NCI-H146 (cell line): ENCODE results near the gene PLK1.
"Not testable (repeated sequence)": the region's sequence is repeated elsewhere in the genome, so short reads cannot be mapped to it uniquely, and the experiment has no call there.

Source experiments
- DNase-seq: peaks from one replicate; lab custom pipeline; 2025; lab: John Stamatoyannopoulos, UW

The PLK1 gene

DNA sequence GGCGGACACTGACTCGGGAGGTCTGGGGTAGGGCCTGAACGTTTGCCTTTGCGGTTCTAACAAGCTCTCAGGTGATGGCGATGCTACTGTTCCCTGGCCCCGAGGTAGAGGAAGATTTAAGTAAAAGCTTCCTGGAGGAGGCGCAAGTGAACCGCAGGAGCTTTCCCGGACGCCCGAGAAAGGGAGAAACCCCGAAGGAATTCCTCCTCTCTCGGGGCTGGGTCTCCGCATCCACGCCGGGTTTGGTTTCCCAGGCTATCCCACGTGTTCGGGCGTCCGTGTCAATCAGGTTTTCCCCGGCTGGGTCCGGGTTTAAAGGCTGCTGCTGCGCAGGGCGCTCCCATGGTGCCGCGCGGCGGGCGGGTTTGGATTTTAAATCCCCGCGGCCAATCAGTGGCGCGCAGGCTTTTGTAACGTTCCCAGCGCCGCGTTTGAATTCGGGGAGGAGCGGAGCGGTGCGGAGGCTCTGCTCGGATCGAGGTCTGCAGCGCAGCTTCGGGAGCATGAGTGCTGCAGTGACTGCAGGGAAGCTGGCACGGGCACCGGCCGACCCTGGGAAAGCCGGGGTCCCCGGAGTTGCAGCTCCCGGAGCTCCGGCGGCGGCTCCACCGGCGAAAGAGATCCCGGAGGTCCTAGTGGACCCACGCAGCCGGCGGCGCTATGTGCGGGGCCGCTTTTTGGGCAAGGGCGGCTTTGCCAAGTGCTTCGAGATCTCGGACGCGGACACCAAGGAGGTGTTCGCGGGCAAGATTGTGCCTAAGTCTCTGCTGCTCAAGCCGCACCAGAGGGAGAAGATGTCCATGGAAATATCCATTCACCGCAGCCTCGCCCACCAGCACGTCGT lies at the start of gene PLK1:
PLK1 (plus strand) TSS at position 460 of the 844 bp plus-strand sequence; CDS start at position 504, 44 bp downstream.
- DNase-seq = peak; percentile 93

DNA sequence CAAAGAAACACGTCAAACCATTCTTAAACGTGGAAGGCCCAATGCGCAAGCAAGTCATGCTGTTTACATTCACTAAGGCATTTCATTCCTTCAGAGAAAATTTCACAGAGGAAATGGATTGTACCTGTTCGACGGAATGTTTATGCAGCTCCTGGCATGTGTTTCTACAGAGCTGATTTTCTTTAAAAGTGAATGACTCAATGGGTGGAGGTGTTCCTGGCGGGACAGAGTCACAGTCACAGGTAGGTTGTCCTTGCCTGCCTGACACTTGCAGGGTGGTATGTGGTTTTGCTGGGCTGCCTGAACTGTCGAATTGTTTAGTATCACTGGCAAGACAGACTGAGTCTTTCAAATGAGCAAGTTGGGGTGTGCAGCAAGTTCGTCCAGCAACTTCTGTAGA lies 49.2 kb upstream of the PLK1 start:
- DNase-seq = no peak

- DNase-seq = not testable (repeated sequence)
Measured at GRCh38 chr16:23631874-23632273, 46.8 kb upstream of the PLK1 start.

GRCh38 chr16:23634461-23635036 lies 44.1 kb upstream of the PLK1 start:
- no peak for DNase-seq

- DNase-seq = no peak
Measured at GRCh38 chr16:23635958-23636357, 42.7 kb upstream of the PLK1 start.

- no peak for DNase-seq
Measured at GRCh38 chr16:23640615-23640930, 38.1 kb upstream of the PLK1 start.

GRCh38 chr16:23640931-23641765 lies 37.5 kb upstream of the PLK1 start, which contains the start of the genes DCTN5 and PALB2:
TSS of gene DCTN5 (plus strand) at chr16:23641466. CDS start at chr16:23641543, 77 bp downstream.
TSS of gene PALB2 (minus strand) at chr16:23641310. CDS start at chr16:23641157, 153 bp downstream.
- peak; percentile 96 for DNase-seq

- no peak for DNase-seq
Measured at GRCh38 chr16:23642246-23642774, 36.4 kb upstream of the PLK1 start.

DNA sequence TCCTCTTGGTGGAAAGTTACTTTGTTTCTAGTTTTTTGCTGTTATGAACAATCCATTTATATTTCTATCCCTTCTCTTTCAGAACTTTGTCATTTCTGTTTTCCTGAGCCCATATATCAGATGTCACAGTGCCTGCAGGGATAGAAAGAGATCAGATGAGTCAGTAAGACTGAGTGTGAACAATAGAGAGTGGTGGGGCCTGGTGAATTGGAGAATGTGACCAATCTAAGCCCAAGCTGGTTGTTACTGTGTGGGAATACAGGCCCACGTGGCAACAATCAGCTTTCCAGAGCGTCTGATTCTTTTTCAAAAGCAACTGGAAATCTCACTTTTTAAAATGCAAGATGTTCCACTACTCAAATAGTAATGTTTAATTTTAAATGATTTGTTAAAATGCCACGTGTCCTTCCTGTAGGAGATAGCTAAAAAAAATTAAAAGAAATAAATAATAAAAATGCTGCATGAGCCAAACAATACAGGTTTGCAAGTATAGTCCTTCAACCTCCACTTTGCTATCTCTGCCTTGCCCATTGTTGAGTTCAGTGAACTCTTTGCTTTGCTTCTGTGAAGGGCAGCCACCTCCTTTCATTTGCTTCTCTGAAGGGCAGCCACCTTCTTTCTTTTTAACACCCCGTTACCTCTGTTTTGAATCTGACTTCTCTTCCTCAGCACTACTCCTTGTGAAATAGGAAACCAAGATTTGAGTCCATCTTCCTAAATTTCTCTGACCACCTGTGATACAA lies 27.8 kb upstream of the PLK1 start:
- no peak for DNase-seq

- no peak for DNase-seq
Measured at GRCh38 chr16:23651943-23652468, 26.7 kb upstream of the PLK1 start.

GRCh38 chr16:23663918-23664317 lies 14.8 kb upstream of the PLK1 start:
- no peak for DNase-seq

DNA sequence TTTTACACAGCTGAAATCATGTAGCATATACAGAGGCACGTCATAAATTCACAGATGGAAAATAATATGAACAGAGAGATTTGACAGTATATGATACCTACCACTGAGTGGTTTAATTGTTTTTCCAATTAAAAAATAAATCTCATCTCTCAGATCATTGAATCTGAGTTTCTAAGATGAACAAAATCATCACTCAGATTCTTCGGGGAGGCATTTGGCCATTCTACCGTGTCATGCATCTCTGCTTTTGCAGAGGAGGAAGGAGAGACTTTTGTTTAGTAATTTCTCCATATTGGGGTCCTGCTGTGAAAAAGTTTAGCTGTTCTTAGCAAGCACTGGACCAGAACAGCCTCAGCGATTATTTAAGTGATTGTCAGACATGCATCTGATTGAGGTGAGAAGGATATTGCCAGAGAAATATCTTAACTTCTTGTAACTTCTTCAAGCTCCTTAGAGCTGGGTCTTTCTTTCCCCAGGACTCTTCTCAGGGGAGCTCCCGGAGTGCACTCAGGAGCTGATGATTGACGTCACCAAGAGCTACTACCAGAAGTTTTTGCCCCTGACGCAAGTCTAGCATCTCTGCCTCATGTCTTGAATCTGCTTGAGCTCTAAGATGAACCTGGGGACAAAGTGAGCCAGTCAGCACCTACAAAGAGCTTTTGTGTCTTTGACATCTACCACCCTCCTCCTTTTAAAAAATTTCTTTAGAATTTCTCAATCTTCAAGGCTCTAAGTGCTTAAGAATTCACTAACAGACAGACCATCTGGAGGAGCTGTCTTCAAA lies 11.9 kb upstream of the PLK1 start:
- no peak for DNase-seq

DNA sequence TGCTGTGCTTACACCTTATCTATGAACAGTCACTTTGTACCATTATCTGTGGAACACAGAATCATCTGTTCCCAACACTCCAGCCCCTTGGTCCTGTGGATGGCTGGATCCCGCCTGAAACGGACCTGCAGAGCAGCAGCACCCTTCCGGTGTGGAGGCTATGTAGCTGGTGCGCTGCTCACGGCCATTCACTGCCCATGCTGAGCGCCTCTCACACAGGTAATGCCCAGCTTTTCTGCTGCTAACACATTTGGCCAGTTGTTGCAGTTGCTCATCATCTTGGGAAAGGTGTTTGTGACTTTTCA lies 11.4 kb upstream of the PLK1 start:
- DNase-seq = no peak

DNA sequence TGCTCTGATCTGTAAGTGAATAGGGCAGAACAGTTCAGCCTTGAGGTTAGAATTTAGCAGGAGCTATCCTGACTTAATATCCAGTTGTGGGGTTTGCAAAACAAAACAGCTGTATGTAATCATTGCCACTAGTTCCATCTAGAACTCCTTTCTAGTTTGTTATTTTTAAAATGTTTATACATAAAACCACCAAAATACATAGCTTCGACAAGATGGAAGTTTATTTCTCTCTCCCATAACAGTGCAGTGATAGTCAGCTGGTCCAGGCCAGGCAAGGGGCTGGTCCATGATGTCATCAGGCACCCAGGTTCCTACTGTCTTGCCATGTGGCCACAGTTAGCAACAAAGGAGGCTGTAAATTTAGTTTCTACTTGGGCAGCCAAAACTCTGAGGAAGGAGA lies 10.5 kb upstream of the PLK1 start:
- DNase-seq = no peak

GRCh38 chr16:23668873-23669272 lies 9.8 kb upstream of the PLK1 start:
- no peak for DNase-seq

GRCh38 chr16:23670137-23670776 lies 8.4 kb upstream of the PLK1 start:
- no peak for DNase-seq

DNA sequence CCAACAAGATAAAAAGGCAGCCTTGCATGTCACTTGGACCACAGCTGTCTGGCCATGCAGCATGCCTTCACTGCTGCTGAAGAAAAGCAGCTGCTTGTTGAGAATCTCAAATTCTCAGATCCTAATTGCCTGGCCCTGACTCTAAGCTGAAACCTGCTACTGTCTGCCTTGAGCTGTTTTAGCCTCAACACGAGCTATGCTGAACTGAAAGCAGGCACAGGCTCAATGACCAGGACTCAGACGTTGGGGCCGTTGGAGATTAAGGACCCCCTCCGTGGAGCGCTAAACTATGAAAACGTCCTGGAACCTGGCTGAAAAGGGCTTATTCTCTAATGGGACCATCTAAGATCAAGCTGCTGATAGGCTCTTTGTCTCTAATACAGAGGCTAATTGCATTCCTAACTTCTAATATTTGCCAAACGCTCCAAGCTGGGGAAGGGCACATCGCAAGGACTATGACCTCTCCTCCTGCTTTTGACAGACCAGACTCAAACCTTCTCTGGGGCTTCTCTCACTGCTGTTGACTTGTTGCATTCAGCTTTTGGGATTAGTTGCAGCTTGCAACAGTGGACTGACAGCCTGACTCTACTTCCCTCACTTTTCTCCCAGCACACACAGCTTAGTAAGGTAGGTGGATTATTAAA lies 4.6 kb upstream of the PLK1 start:
- no peak for DNase-seq

GRCh38 chr16:23676924-23677480 lies 1.7 kb upstream of the PLK1 start:
- no peak for DNase-seq

GRCh38 chr16:23679274-23679985 lies 741 bp downstream of the PLK1 start:
- peak; percentile 67 for DNase-seq
